Measurements from ENCODE around the gene SLC32A1.

SLC32A1 gene

DNA sequence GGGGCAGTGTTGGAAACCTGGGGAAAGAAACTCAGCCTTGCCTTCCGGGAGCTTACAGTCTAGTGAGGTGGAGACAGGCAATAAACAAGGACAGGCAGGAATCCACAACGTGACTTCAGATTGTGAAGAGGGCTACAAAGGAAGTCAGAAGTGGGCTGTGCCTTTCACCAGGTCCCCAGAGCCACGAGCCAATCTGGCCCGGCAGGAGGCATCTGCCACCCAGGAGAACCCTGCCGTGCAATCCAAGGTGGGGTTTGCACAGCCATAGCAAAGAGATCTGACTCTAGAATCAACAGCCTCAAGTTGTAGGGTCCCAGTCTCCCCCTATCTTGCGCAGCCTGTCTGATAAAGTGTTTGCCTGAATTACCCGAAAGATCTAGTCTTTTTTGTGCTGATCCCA lies 5.5 kb downstream of the SLC32A1 start:
- H4K20me1 ChIP-seq (ENCODE audit: insufficient read depth): no peaks in the 10 kb centered on the region
- H3K27me3 ChIP-seq (ENCODE audit: insufficient read depth, low read depth): peaks cover 23% of the 10 kb centered on the region
- no peak overlapping the region for H3K27ac ChIP-seq
- H3K4me1 ChIP-seq (ENCODE audit: low read depth, poor library complexity, severe bottlenecking): peaks cover 3% of the 10 kb centered on the region
- H3K4me3 ChIP-seq (IDR thresholded peaks at IDR 0.05; ENCODE audit: insufficient read depth, low read depth, low read length): no peak overlapping the region
- H3K9ac ChIP-seq: no peak overlapping the region
- H3K4me2 ChIP-seq: no peak overlapping the region
- no peak for TF ChIP-seq CTCF (conservative IDR thresholded peaks at IDR 0.05; ENCODE audit: low read depth, low read length)
- no peak overlapping the region for H2AFZ ChIP-seq (ENCODE audit: low read depth)
- H3K79me2 ChIP-seq (ENCODE audit: insufficient read depth, low read depth): no peaks in the 10 kb centered on the region
- no peaks in the 10 kb centered on the region for H3K36me3 ChIP-seq (ENCODE audit: insufficient read depth)

DNA sequence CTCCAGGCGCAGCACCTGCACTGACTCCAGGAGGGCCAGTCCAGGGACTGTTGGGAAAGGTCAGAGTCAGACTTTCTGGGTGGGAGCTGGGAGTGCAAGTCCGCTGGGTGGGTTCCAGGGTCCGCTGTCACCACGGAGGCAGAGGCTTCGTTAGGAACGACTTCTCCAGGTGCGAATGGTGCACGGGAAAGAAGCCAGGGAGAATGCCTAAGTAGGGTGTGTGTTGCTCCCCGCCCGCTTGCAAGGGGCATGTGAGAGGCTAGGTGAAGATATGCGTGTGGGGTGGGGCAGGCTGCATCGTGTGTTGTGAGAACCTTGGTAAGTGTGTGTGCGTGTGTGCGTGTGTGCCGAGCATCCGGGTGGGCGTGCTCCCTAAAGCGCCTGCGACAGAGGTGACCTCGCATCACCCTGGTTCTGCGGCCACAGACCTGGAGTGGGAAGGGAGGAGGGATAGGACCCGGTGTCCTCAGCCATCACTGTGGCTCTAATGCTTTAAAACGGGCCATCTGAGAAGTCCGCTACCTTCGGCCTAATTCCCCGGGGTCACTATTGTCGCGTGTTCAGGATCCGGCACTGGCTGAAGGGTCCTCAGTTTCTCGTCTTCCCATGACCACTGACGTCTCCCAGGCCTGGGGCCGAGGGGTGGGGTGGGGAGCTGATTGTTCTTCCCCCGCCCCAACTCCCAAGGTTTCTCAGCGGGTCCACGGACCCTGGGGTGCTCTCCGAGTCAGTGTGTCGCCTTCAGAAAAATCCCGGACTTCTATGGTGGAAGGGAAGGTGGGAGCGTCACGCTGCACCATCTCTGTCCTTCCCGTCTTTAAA lies 6.1 kb downstream of the SLC32A1 start:
- H3K27ac ChIP-seq: no peak overlapping the region
- H2AFZ ChIP-seq (ENCODE audit: low read depth): peak overlapping the region; percentile 91; the same call in 1 of the 2 replicates
- H3K36me3 ChIP-seq (ENCODE audit: insufficient read depth): no peaks in the 10 kb centered on the region
- TF ChIP-seq CTCF (conservative IDR thresholded peaks at IDR 0.05; ENCODE audit: low read depth, low read length): no peak
- peaks cover 23% of the 10 kb centered on the region for H3K27me3 ChIP-seq (ENCODE audit: insufficient read depth, low read depth)
- H4K20me1 ChIP-seq (ENCODE audit: insufficient read depth): no peaks in the 10 kb centered on the region
- H3K4me3 ChIP-seq (IDR thresholded peaks at IDR 0.05; ENCODE audit: insufficient read depth, low read depth, low read length): no peak overlapping the region
- peaks cover 3% of the 10 kb centered on the region for H3K4me1 ChIP-seq (ENCODE audit: low read depth, poor library complexity, severe bottlenecking)
- H3K79me2 ChIP-seq (ENCODE audit: insufficient read depth, low read depth): no peaks in the 10 kb centered on the region
- H3K4me2 ChIP-seq: peak overlapping the region; percentile 53
- no peak overlapping the region for H3K9ac ChIP-seq

GRCh38 chr20:38730989-38731737 lies 6.9 kb downstream of the SLC32A1 start:
- TF ChIP-seq CTCF (conservative IDR thresholded peaks at IDR 0.05; ENCODE audit: low read depth, low read length): peak; percentile 99
- no peak overlapping the region for H3K27ac ChIP-seq
- no peaks in the 10 kb centered on the region for H3K4me1 ChIP-seq (ENCODE audit: low read depth, poor library complexity, severe bottlenecking)
- H3K27me3 ChIP-seq (ENCODE audit: insufficient read depth, low read depth): peaks cover 23% of the 10 kb centered on the region
- peak overlapping the region; percentile 53 for H3K4me2 ChIP-seq
- peak overlapping the region; percentile 41; the same call in 1 of the 2 replicates for H3K9ac ChIP-seq
- H3K4me3 ChIP-seq (IDR thresholded peaks at IDR 0.05; ENCODE audit: insufficient read depth, low read depth, low read length): no peak overlapping the region
- H3K36me3 ChIP-seq (ENCODE audit: insufficient read depth): no peaks in the 10 kb centered on the region
- no peaks in the 10 kb centered on the region for H3K79me2 ChIP-seq (ENCODE audit: insufficient read depth, low read depth)
- peak overlapping the region; percentile 91 for H2AFZ ChIP-seq (ENCODE audit: low read depth)
- no peaks in the 10 kb centered on the region for H4K20me1 ChIP-seq (ENCODE audit: insufficient read depth)

- peak overlapping the region; percentile 53 for H3K4me2 ChIP-seq
- TF ChIP-seq CTCF (conservative IDR thresholded peaks at IDR 0.05; ENCODE audit: low read depth, low read length): peak; percentile 37
These were observed 7.4 kb downstream of the SLC32A1 start for GRCh38 chr20:38731738-38732113.

More at GRCh38 chr20:38731738-38732113, 7.4 kb downstream of the SLC32A1 start:
- no peak overlapping the region for H3K27ac ChIP-seq
- H4K20me1 ChIP-seq (ENCODE audit: insufficient read depth): no peaks in the 10 kb centered on the region
- H3K79me2 ChIP-seq (ENCODE audit: insufficient read depth, low read depth): no peaks in the 10 kb centered on the region
- H3K9ac ChIP-seq: no peak overlapping the region
- H2AFZ ChIP-seq (ENCODE audit: low read depth): peak overlapping the region; percentile 91; the same call in 1 of the 2 replicates
- no peaks in the 10 kb centered on the region for H3K4me1 ChIP-seq (ENCODE audit: low read depth, poor library complexity, severe bottlenecking)
- H3K36me3 ChIP-seq (ENCODE audit: insufficient read depth): no peaks in the 10 kb centered on the region
- H3K4me3 ChIP-seq (IDR thresholded peaks at IDR 0.05; ENCODE audit: insufficient read depth, low read depth, low read length): no peak overlapping the region
- H3K27me3 ChIP-seq (ENCODE audit: insufficient read depth, low read depth): peaks cover 23% of the 10 kb centered on the region
